ENCODE measurements around the gene SLC34A2.

The SLC34A2 gene

DNA sequence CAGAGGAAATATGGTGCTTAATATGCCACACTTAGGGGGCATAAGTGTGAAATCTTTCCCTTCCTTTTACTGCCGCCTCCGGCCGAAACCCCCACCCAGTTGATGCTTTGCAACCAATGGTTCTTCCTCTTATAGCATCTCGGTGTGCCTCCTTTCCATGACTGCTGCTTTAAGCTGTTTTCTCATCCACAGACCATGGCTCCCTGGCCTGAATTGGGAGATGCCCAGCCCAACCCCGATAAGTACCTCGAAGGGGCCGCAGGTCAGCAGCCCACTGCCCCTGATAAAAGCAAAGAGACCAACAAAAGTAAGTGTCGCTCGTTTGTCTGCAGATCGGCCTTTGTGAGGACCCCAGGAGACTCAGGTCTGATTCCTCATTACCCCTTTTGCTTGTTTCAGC is 6.7 kb downstream of the SLC34A2 start:
- DNase-seq (ENCODE audit: low spot score), result no peak

DNA sequence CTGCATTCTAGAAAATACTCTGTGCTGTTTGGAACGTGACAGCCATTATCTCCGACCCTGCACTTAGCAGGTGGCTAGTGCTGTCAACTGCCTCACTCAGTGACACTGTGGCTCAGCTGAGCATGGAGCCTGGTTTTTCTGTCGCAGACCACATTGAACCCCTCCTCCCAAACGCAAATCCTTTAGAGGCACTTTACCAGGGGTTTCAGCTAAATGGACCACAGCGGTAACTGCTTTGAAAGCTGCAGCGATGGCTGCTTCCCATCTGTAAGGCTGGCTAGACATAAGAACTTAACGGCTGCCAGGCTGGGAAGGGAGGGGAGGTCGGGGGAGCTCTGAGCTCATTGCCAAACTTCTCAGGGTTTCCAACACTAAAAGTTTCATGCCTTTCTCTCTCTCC is 8.1 kb downstream of the SLC34A2 start:
- no peak for DNase-seq (ENCODE audit: low spot score)

DNA sequence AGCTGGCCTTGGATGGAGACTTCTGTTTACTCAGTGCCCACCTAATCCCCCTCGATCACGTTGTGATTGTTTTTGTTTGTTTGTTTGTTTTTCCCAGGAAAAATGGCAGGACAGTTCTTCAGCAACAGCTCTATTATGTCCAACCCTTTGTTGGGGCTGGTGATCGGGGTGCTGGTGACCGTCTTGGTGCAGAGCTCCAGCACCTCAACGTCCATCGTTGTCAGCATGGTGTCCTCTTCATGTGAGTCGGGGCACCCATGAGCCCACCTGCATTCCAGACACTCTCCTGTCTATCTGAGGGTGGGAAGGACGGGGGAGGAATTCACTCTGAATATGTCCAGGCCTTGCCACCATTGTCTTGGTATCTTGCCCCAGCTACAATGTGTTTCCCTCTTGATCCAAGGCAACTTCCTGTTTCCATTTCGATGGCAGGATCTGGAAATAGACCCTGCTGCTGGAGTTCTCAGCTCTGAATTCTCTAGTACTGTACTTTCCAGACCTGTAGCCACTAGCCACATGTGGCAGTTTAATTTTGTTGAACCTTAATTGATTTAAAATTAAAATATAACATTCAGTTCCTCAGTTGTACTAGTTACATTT is 10.5 kb downstream of the SLC34A2 start:
- DNase-seq (ENCODE audit: low spot score), result no peak

DNA sequence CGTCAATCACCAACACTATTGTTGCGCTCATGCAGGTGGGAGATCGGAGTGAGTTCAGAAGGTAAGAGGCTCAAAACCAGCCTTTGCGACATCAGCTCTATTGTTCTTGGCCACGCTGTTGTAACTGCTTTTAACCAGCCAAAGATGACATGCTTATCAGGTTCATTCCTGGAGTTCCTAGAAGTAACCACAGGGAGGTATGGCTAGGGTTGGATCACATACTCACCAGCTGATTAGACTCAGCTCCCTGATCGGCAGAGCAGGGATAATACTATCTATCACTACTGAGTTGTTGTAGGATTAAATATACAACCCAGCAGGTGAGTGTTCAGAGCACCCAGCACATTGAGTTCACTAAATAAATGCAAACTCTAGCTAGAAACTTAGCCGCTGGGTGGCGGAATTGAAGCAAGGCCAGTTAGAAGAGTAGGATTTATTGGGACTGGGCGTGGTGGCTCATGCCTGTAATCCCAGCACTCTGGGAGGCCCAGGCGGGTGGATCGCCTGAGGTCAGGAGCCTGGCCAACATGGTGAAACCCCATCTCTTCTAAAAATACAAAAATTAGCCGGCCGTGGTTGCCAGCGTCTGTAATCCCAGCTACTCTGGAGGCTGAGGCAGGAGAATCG is 12.4 kb downstream of the SLC34A2 start:
- DNase-seq (ENCODE audit: low spot score), result no peak

DNA sequence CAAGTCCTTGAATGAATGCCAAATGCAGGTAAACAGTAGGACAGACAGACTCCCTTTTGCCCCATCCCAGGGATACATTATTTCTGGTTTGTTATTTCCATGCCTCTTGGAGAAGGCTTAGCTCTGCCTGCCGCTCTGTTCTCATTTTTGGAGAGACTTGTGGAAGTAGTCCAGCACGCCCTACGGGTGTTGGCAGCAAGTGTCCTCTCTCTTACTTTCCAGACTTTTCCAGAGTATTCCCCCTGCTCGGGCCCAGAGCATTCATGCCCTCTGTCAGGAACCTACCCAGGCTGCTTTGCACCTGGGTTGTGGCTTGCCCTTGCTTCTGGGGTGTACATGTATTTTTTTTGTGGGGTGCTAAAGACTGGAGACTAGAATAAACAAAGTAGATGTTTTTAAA is 15.3 kb downstream of the SLC34A2 start:
- DNase-seq (ENCODE audit: low spot score), result no peak

DNA sequence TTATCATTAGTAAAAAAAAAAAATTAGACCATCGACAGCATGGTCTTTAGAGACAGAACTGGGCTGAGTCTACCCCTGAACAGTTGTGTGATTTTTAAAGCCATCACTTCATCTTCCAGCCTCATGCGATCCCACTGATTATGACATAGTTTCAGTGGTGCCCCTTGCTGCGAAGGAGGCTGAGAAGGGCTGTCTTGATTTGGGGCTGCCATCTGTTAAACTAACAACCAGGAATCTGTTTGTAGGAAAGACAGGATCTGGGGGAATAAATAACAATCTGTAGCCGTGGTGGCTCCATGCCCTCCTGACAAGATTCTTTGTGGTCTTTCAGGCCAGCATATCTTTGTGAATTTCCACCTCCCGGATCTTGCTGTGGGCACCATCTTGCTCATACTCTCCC is 17.1 kb downstream of the SLC34A2 start:
- DNase-seq (ENCODE audit: low spot score), result no peak

DNA sequence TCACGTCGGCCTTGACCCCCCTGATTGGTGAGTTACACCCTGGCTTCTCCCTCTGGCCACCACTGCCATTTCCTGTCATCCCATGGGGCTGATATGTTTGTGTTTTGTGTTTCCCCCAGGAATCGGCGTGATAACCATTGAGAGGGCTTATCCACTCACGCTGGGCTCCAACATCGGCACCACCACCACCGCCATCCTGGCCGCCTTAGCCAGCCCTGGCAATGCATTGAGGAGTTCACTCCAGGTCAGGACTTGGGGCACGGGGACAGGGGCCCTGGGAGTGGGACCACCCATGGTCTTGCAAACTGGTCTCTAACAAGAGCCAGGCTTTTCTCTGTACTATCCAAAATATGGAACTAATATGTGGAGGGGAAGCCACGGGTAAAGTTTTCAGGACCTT is 18.7 kb downstream of the SLC34A2 start:
- DNase-seq (ENCODE audit: low spot score), result no peak

DNA sequence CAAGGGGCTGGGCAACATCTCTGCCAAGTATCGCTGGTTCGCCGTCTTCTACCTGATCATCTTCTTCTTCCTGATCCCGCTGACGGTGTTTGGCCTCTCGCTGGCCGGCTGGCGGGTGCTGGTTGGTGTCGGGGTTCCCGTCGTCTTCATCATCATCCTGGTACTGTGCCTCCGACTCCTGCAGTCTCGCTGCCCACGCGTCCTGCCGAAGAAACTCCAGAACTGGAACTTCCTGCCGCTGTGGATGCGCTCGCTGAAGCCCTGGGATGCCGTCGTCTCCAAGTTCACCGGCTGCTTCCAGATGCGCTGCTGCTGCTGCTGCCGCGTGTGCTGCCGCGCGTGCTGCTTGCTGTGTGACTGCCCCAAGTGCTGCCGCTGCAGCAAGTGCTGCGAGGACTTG is 20.6 kb downstream of the SLC34A2 start:
- DNase-seq (ENCODE audit: low spot score), result no peak

DNA sequence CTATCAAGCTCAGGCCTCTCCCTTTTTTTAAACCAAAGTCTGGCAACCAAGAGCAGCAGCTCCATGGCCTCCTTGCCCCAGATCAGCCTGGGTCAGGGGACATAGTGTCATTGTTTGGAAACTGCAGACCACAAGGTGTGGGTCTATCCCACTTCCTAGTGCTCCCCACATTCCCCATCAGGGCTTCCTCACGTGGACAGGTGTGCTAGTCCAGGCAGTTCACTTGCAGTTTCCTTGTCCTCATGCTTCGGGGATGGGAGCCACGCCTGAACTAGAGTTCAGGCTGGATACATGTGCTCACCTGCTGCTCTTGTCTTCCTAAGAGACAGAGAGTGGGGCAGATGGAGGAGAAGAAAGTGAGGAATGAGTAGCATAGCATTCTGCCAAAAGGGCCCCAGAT is 21.5 kb downstream of the SLC34A2 start:
- DNase-seq (ENCODE audit: low spot score), result no peak

DNA sequence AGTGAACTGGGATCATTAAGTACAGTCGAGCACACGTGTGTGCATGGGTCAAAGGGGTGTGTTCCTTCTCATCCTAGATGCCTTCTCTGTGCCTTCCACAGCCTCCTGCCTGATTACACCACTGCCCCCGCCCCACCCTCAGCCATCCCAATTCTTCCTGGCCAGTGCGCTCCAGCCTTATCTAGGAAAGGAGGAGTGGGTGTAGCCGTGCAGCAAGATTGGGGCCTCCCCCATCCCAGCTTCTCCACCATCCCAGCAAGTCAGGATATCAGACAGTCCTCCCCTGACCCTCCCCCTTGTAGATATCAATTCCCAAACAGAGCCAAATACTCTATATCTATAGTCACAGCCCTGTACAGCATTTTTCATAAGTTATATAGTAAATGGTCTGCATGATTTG is 22.3 kb downstream of the SLC34A2 start:
- DNase-seq (ENCODE audit: low spot score), result no peak

DNA sequence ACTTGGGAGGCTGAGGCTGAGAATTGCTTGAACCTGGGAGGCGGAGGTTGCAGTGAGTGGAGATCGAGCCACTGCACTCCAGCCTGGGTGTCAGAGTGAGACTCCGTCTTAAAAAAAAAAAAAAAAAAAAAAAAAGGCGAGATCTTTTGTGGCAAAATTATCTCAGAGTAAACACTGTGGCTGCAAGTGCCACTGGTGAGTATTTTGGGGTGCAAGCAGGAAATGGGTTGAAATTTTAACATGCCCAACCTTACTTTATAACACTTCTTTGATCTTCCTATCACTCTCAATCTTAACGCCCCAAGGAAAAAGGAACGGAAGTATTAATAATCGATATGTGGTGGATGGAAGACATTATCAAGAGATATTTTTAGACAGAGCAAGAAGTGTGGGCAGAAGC is 32.1 kb downstream of the SLC34A2 start:
- no peak for DNase-seq (ENCODE audit: low spot score)

DNA sequence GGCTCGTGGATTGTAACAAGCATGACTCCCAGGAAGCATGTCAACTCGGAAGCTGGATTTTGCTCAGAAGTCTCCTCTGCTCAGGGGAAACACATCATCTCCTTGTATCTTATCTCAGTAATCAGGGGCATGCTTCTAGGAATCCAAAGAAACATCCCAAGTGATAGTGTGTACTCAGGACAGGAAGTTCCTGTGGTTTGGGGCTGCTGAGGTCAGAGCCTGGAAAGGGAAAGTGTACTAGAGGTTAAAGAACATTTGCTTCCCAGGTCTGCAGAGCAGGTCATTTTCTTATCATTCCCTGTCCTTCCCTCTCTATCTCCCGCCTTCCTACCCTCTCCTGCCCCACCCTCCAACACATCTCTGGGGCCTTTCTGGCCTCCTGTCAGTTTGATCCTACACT is 38.8 kb downstream of the SLC34A2 start:
- DNase-seq (ENCODE audit: low spot score), result no peak

DNA sequence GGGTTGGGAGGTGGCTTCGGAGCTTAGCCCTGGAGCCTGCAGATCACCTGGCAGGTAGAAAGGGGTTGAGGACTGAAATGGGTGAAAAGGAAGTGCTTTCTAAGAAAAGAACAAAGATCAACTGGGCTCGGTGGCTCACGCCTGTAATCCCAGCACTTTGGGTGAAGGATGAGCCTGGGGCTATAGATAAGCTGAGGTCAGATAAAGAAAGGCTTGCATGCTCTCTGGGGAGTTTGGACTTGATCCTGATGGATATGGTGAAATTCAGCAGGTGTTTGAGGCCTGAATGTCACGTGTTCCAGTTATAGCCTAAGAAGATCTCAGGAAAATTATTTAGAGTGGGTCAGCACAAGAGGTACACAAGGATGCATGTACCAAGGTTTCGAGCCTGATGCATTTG is 40.8 kb downstream of the SLC34A2 start:
- DNase-seq (ENCODE audit: low spot score), result no peak

DNA sequence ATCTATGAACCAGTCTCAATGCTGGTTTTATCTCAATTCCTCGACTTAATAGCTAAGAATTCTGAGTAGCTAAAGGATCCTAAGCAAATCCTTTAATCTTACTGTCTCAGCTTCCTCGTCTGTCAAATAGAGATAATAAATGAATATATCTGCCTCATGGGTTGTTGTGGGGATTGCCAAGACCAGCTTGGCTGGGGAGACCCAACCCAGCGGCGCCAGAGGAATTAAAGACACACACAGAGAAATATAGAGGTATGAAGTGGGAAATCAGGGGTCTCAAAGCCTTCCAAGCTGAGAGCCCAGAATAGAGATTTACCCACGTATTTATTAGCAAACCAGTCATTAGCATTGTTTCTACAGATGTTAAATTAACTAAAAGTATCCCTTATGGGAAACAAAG is 41.9 kb downstream of the SLC34A2 start:
- no peak for DNase-seq (ENCODE audit: low spot score)

DNA sequence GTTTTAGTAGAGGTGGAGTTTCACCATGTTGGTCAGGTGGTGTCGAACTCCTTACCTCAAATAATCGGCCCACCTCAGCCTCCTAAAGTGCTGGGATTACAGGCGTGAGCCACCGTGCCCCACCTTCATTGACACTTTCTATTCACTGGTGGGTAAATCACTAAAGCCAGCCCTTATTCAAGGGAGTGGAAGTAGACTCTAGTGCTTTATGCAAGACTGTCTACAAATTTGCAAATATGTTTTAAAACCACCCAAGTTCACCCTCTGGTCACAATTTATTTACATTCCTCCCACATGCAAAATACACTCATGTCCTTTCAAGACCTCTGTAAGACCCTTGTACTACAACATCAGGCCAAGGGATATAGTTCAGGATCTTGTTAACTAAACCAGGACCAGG is 45.0 kb downstream of the SLC34A2 start:
- no peak for DNase-seq (ENCODE audit: low spot score)

DNA sequence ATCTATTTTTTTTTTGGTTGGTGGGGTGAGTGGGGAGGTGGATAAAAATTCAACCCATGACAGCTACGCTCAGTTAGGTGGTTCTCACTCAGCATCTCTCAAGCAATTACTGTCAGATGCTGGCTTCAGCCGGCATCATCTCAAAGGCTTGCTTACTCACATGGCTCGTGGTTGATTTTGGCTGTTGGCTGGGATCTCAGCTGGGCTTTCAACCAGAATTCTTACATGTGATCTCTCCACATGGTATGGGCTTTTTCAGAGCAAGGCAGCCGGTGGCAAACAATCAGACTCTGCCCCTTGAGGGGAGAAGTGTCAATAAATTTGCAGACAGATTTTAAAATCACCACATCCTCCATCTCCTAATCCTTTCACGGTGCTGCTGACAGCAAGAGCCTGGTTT is 47.2 kb downstream of the SLC34A2 start:
- DNase-seq (ENCODE audit: low spot score), result no peak

DNA sequence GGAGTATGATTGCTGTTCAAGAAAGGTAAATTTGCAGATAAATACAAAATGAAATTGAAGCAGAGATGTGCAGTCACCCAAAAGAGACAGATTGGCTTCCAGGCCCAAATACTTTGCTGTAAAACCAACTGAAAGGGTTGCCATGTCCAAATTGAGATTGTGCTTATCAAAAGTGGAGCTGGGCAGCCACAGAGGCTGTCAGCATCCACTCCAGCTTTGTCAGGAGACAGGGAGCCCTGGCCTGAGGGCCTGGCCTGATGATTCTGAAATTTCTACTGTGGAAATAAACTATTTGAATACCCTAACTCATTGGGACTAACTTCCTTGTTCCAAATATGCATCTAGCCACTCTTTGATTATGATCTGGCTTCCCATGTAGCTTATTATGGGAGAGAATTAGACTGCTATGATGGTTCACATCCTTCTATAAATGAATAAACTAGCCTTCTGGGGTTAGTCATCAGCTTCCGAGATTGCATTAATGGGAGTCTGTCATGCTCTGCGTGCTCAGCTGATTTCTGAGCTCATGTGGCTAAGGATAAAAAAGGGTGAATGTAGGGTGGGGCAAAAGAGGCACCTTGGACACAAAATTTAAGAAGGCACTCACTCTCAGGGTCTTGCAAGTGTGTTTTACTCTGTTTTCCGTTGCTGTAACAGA is 48.2 kb downstream of the SLC34A2 start:
- no peak for DNase-seq (ENCODE audit: low spot score)

DNA sequence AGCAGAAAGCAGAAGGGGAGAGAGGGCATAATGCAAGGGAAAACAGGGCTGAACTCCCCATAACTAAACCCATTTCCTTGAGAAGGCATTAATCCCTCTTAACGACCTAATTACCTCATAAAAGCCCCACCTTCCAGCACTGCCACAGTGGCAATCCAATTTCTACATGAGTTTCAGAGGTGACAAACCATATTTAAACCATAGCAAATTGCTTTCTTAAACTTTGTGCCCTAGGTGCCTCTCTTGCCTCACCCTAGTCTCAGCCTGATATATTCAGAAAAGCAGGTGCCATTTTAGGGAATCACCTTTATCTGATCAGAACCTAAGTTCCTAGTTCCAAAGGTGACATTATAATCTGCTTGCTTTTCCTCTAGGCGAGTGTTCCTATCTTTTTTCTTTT is 48.9 kb downstream of the SLC34A2 start:
- DNase-seq (ENCODE audit: low spot score), result no peak

DNA sequence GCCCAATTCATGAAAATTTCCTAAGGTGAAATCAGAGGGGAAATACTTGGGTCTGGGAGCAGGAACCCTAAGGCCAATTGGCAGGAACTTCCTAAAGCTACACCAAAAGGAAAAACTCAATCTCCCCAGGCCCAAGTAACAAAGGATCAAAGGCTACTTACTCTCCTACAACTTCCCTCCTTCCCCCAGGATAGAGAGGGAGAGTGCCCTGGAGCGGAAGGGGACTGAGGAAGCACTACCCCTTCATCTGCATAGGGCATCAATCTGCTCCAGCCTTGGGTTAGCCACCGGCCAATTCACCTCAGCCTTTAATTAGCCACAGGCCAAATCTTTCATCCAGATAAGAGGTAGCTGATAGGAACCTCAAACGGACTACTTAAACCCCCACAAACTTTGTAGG is 55.0 kb downstream of the SLC34A2 start:
- no peak for DNase-seq (ENCODE audit: low spot score)

DNA sequence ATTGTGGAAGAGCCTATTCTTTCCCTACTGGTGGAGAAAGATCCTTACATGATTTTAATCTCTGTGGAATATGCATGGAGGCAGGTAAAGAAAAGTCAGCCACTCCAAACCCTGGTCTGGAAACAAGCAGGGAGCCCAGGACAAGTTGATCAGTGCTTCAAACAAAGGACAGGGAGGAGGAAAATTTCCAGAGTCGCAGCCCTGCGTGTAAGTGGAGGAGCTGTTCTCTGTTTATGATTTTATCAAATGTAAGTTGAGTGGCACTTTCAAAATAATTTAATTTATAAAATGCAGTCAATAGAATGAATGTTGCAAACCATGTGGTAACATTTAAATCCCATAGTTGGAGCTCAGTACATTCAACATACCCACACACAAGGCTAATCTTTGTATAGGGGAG is 57.0 kb downstream of the SLC34A2 start:
- DNase-seq (ENCODE audit: low spot score), result no peak

DNA sequence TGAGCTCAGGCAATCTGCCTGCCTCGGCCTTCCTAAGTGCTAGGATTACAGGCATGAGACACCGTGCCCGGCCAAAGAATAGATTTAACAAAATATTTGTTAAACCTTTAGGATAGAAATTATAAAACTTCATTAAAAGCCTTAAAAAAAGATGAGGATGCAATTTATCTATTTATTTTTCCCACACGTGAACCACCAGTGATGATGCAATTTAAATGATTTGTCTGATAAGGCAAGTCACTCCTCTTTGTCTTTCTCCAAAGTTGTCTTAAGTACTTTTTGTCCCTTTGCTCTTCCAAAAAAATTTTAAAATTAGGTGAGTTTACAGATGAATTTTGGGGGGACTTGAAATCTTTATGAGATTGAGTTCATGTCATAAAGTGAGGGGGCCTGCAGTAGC is 58.2 kb downstream of the SLC34A2 start:
- no peak for DNase-seq (ENCODE audit: low spot score)

DNA sequence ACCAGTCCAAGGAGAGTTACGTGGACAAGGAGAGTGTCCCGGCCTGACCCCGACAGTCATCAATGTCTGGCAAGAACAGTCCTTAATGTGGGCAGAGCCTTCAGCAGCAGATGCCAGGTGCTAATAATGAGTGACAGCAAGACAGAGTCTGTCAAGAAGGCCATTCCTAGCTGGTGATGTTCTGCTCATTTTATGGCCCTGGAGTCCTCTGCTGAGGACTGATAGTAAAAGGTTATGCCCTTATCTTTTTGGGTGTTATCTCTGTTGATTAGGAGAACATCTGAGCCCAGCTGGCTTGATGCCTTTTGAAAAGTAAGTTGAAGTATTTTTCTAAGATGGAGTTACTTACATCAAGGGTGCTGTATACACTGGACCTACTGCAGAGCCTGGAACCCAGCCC is 67.3 kb downstream of the SLC34A2 start:
- DNase-seq (ENCODE audit: low spot score), result no peak

DNA sequence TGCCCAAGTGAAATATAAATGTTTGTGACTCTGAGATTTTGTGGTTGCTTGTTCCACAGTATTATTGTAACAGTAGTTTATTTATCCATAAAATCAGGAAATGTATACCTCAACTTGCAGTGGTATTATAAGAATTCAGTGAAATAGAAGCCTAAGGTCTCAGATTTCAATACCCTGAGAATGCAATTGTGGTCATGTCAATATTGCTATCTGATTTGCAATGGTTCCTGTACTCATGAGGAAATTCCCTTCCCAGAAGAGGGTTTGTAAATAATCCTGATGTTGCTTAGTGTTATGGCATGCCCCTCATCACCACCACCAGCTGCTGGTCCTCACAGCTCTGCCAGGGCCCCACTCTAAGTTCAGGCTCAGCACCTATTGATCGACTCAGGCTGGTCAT is 67.8 kb downstream of the SLC34A2 start:
- peak; percentile 43 for DNase-seq (ENCODE audit: low spot score)

DNA sequence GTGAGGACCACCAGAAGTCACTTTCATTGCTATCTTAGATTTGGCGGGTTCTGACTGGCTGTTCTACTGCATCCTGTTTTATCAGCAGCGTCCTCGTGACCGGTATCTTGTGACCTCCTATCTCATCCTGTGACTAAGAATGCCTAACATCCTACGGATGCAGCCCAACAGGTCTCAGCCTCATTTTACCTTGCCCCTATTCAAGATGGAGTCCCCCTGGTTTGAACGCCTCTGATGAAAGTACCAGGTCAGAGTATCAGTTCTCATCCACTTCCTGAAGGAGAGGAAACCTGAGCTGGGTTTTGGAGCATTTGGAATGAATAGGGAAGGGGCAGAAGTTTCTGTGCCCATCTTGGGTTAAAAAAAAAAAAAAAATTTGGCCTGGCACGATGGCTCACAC is 70.2 kb downstream of the SLC34A2 start:
- no peak for DNase-seq (ENCODE audit: low spot score)

Data from HuH-7.5 (cell line).